ENCODE results near the gene RHOBTB1.

Gene RHOBTB1

GRCh38 chr10:60893231-60893630 lies 50.8 kb downstream of the RHOBTB1 start:
- TF ChIP-seq CTCF (IDR thresholded peaks at IDR 0.05; ENCODE audit: low read length, missing control alignments), result no peak
- H3K4me3 ChIP-seq (replicated peaks; ENCODE audit: low read depth, low read length), result no peak overlapping the region
- no peak for DNase-seq (ENCODE audit: low read depth)

- DNase-seq (ENCODE audit: low read depth), result no peak
- no peak overlapping the region for H3K4me3 ChIP-seq (replicated peaks; ENCODE audit: low read depth, low read length)
- TF ChIP-seq CTCF (IDR thresholded peaks at IDR 0.05; ENCODE audit: low read length, missing control alignments), result no peak
Measured at GRCh38 chr10:60892571-60892970, 51.4 kb downstream of the RHOBTB1 start.

- no peak for DNase-seq (ENCODE audit: low read depth)
- TF ChIP-seq CTCF (IDR thresholded peaks at IDR 0.05; ENCODE audit: low read length, missing control alignments), result no peak
- H3K4me3 ChIP-seq (replicated peaks; ENCODE audit: low read depth, low read length), result no peak overlapping the region
Measured at GRCh38 chr10:60890811-60891210, 53.2 kb downstream of the RHOBTB1 start.

GRCh38 chr10:60883187-60883586 lies 60.8 kb downstream of the RHOBTB1 start:
- no peak overlapping the region for H3K4me3 ChIP-seq (replicated peaks; ENCODE audit: low read depth, low read length)
- peak; percentile 63 for TF ChIP-seq CTCF (IDR thresholded peaks at IDR 0.05; ENCODE audit: low read length, missing control alignments)
- peak; percentile 54 for DNase-seq (ENCODE audit: low read depth)

- no peak for DNase-seq (ENCODE audit: low read depth)
- no peak overlapping the region for H3K4me3 ChIP-seq (replicated peaks; ENCODE audit: low read depth, low read length)
- TF ChIP-seq CTCF (IDR thresholded peaks at IDR 0.05; ENCODE audit: low read length, missing control alignments), result no peak
Measured at GRCh38 chr10:60878224-60878623, 65.8 kb downstream of the RHOBTB1 start.

- no peak overlapping the region for H3K4me3 ChIP-seq (replicated peaks; ENCODE audit: low read depth, low read length)
- DNase-seq (ENCODE audit: low read depth), result no peak
- TF ChIP-seq CTCF (IDR thresholded peaks at IDR 0.05; ENCODE audit: low read length, missing control alignments), result no peak
Measured at GRCh38 chr10:60877777-60878120, 66.2 kb downstream of the RHOBTB1 start.

GRCh38 chr10:60877061-60877776 lies 66.8 kb downstream of the RHOBTB1 start:
- no peak overlapping the region for H3K4me3 ChIP-seq (replicated peaks; ENCODE audit: low read depth, low read length)
- no peak for TF ChIP-seq CTCF (IDR thresholded peaks at IDR 0.05; ENCODE audit: low read length, missing control alignments)
- DNase-seq (ENCODE audit: low read depth), result no peak

Data from fibroblast of pulmonary artery (primary cell).